Right lobe of liver (tissue), 4 donors: ENCODE data around the gene COL4A1.

Experiments used
- CTCF ChIP-seq, 4 donors: fragments of 200-600 bp in 3 of 4; fragments of 450-650 bp in 1 of 4; IDR thresholded peaks; one replicate each; pipeline versions ENCODE4 v1.5.1 to v1.8.0; 2016 to 2022; ENCODE audit warnings: antibody characterized with exemption in 4 of 4, mild to moderate bottlenecking in 2 of 4
- POLR2A ChIP-seq: fragments of 450-650 bp; IDR thresholded peaks from one replicate; pipeline ENCODE4 v1.6.1; 2017; ENCODE audit warnings: antibody characterized with exemption, mild to moderate bottlenecking
- donor health status: DM: no; HTN: no; CAD: no.
- donor health status: DM: no; HTN: no; CAD: no.
- donor health status: DM: no; HTN: yes; CAD: no.

GRCh38 chr13:110194451-110194850 lies 112.5 kb downstream of the COL4A1 start:
- no peak for TF ChIP-seq CTCF (IDR thresholded peaks at IDR 0.05)
- no peak for TF ChIP-seq POLR2A
